Caco-2 (cell line): Measurements from ENCODE around the gene UNC5A. TPM values are rescaled to one million over a fixed set of nuclear protein-coding genes. Genes with fewer than 3 reads are reported as not detected.

Experiments used
- BruUV-seq: library from RNA; stranded (reverse); fragments of 400-500 nt; replicated peaks from 2 replicates; lab custom pipeline; 2021; lab: Mats Ljungman, UMichigan
- CTCF ChIA-PET: fragments of 300-600 bp; sonication (Branson Sonifier 250); formaldehyde crosslinking; loops from one replicate; lab custom pipeline; 2022; ENCODE audit warnings: antibody characterized with exemption; lab: Charles Lee
- POLR2A ChIA-PET: fragments of 300-600 bp; sonication (Branson Sonifier 250); formaldehyde crosslinking; loops from one replicate; lab custom pipeline; 2022; ENCODE audit warnings: antibody characterized with exemption; lab: Charles Lee
- DNase-seq, 2 experiments: peaks; one replicate each; pipeline versions ENCODE4 v3.0.0 to v3.0.0-alpha.2; 2020 to 2022
- H3K27me3 ChIP-seq: replicated peaks from 2 replicates; pipeline ENCODE4 v1.6.0; 2011; ENCODE audit warnings: low read length; ENCODE audit not compliant: control insufficient read depth, insufficient read depth
- H3K36me3 ChIP-seq: 2 replicates; pipeline ENCODE4 v1.5.1; 2011; ENCODE audit warnings: low read length; ENCODE audit not compliant: control insufficient read depth, insufficient read depth
- H3K4me1 ChIP-seq: fragments of 250-450 bp; sonication (Bioruptor Pico); 2 replicates; pipeline ENCODE4 v1.5.1; 2020; ENCODE audit warnings: mild to moderate bottlenecking
- H3K4me3 ChIP-seq: 2 replicates; pipeline ENCODE4 v1.5.1; 2011; ENCODE audit warnings: low read depth, mild to moderate bottlenecking, control low read depth, low read length
- H3K9me3 ChIP-seq: fragments of 250-450 bp; sonication (Bioruptor Pico); 2 replicates; pipeline ENCODE4 v1.5.1; 2020; ENCODE audit warnings: mild to moderate bottlenecking, moderate library complexity
- H3K27ac Mint-ChIP-seq: one replicate; pipeline ENCODE4 v1.8.0; 2022; ENCODE audit warnings: mixed read lengths; ENCODE audit not compliant: unreplicated experiment
- H3K27me3 Mint-ChIP-seq: one replicate; pipeline ENCODE4 v1.8.0; 2022; ENCODE audit warnings: mixed read lengths; ENCODE audit not compliant: insufficient read depth, unreplicated experiment
- H3K36me3 Mint-ChIP-seq: one replicate; pipeline ENCODE4 v1.8.0; 2022; ENCODE audit warnings: mild to moderate bottlenecking, mixed read lengths; ENCODE audit not compliant: insufficient read depth, unreplicated experiment
- H3K4me1 Mint-ChIP-seq: one replicate; pipeline ENCODE4 v1.8.0; 2022; ENCODE audit warnings: low read depth, mixed read lengths; ENCODE audit not compliant: unreplicated experiment
- H3K4me3 Mint-ChIP-seq: one replicate; pipeline ENCODE4 v1.8.0; 2022; ENCODE audit warnings: mild to moderate bottlenecking, moderate library complexity, mixed read lengths; ENCODE audit not compliant: unreplicated experiment
- H3K9me3 Mint-ChIP-seq: one replicate; pipeline ENCODE4 v1.8.0; 2022; ENCODE audit warnings: mixed read lengths; ENCODE audit not compliant: unreplicated experiment
- CTCF ChIP-seq, 2 experiments: fragments of 200-600 bp in 1 of 2; IDR thresholded peaks; 1 replicate in 1 of 2; 2 replicates in 1 of 2; pipeline versions ENCODE4 v1.5.1 to v1.8.0; 2011 to 2022; ENCODE audit warnings: antibody characterized with exemption in 1 of 2, control low read depth in 1 of 2, inconsistent platforms in 1 of 2, low read depth in 1 of 2, low read length in 1 of 2, mild to moderate bottlenecking in 1 of 2, moderate library complexity in 1 of 2; ENCODE audit not compliant: insufficient read depth in 1 of 2, severe bottlenecking in 1 of 2, unreplicated experiment in 1 of 2
- intact Hi-C: fragments of 100-400 bp; cut with micrococcal nuclease; formaldehyde crosslinking; loops from one replicate; pipeline ENCODE4 v1.10.0; 2022; ENCODE audit not compliant: unreplicated experiment
- total RNA-seq: library from RNA; stranded (reverse); gene quantifications from 2 replicates; pipeline ENCODE4 v1.2.3, GENCODE V29; 2022

UNC5A gene
- total RNA-seq, 1 experiment from 2014 or later = not detected

- ChIA-PET POLR2A (no interaction called here), CTCF (interaction anchor here (0.5 to 1.0 kb wide), 2 partner anchors 40 to 206 kb away, joined by 3 to 9 read pairs; no protein-coding TSS in a partner anchor)
- Histone ChIP-seq H3K27me3 (no peaks in the 10 kb centered on the region; the same call in 1 of the 2 replicates), H3K4me3 (no peak overlapping the region), H3K9me3 (no peaks in the 10 kb centered on the region), H3K36me3 (no peaks in the 10 kb centered on the region), H3K4me1 (0 out of 2 replicates have a peak, but pooled peaks cover 4% of the 10 kb centered on the region)
- TF ChIP-seq CTCF (IDR thresholded peaks at IDR 0.05; ENCODE audit: insufficient read depth in 1 of 2, low read depth in 1 of 2, low read length in 1 of 2, severe bottlenecking in 1 of 2, unreplicated experiment in 1 of 2) = no peak
- H3K4me3 Mint-ChIP-seq = no peak overlapping the region
- no peak overlapping the region for H3K27ac Mint-ChIP-seq
- DNase-seq = no peak
- no TSS peak for BruUV-seq
- H3K36me3 Mint-ChIP-seq = no peaks in the 10 kb centered on the region
- intact Hi-C loops = no loop called here
- no peaks in the 10 kb centered on the region for H3K9me3 Mint-ChIP-seq
- H3K4me1 Mint-ChIP-seq = peaks cover 15% of the 10 kb centered on the region
- no peaks in the 10 kb centered on the region for H3K27me3 Mint-ChIP-seq
These were observed 56.5 kb downstream of the UNC5A start for GRCh38 chr5:176866707-176867310.

GRCh38 chr5:176868126-176868525 lies 57.8 kb downstream of the UNC5A start:
- BruUV-seq = no TSS peak
- Histone ChIP-seq H3K36me3 (no peaks in the 10 kb centered on the region), H3K4me1 (0 out of 2 replicates have a peak, but pooled peaks cover 4% of the 10 kb centered on the region), H3K9me3 (no peaks in the 10 kb centered on the region), H3K4me3 (no peak overlapping the region), H3K27me3 (no peaks in the 10 kb centered on the region; the same call in 1 of the 2 replicates)
- DNase-seq = no peak
- Mint-ChIP-seq H3K27me3 (peaks cover 6% of the 10 kb centered on the region), H3K4me1 (peaks cover 15% of the 10 kb centered on the region), H3K36me3 (no peaks in the 10 kb centered on the region), H3K27ac (no peak overlapping the region), H3K9me3 (no peaks in the 10 kb centered on the region), H3K4me3 (no peak overlapping the region)
- TF ChIP-seq CTCF (IDR thresholded peaks at IDR 0.05; ENCODE audit: insufficient read depth in 1 of 2, low read depth in 1 of 2, low read length in 1 of 2, severe bottlenecking in 1 of 2, unreplicated experiment in 1 of 2) = no peak
- intact Hi-C loops = no loop called here
- CTCF ChIA-PET = no interaction called here
- POLR2A ChIA-PET = no interaction called here

GRCh38 chr5:176868731-176869130 lies 58.4 kb downstream of the UNC5A start:
- POLR2A ChIA-PET = no interaction called here
- H3K9me3 ChIP-seq = no peaks in the 10 kb centered on the region
- peaks cover 15% of the 10 kb centered on the region for H3K4me1 Mint-ChIP-seq
- no peak overlapping the region for H3K4me3 ChIP-seq
- no peaks in the 10 kb centered on the region; the same call in 1 of the 2 replicates for H3K27me3 ChIP-seq
- H3K36me3 ChIP-seq = no peaks in the 10 kb centered on the region
- peaks cover 8% of the 10 kb centered on the region for H3K27me3 Mint-ChIP-seq
- no peaks in the 10 kb centered on the region for H3K9me3 Mint-ChIP-seq
- H3K27ac Mint-ChIP-seq = no peak overlapping the region
- CTCF ChIA-PET = no interaction called here
- intact Hi-C loops = no loop called here
- no peak for DNase-seq
- no peaks in the 10 kb centered on the region for H3K36me3 Mint-ChIP-seq
- H3K4me1 ChIP-seq = 0 out of 2 replicates have a peak, but pooled peaks cover 4% of the 10 kb centered on the region
- BruUV-seq = no TSS peak
- no peak overlapping the region for H3K4me3 Mint-ChIP-seq
- TF ChIP-seq CTCF (IDR thresholded peaks at IDR 0.05; ENCODE audit: insufficient read depth in 1 of 2, low read depth in 1 of 2, low read length in 1 of 2, severe bottlenecking in 1 of 2, unreplicated experiment in 1 of 2) = no peak
